ENCODE measurements around the gene TNC. TPM values are rescaled to one million over a fixed set of nuclear protein-coding genes. Genes with fewer than 3 reads are reported as not detected.

Gene TNC
- total and polyA plus RNA-seq, 11 donors, result 0.53 to 98.7 (median 6.9) TPM

DNA sequence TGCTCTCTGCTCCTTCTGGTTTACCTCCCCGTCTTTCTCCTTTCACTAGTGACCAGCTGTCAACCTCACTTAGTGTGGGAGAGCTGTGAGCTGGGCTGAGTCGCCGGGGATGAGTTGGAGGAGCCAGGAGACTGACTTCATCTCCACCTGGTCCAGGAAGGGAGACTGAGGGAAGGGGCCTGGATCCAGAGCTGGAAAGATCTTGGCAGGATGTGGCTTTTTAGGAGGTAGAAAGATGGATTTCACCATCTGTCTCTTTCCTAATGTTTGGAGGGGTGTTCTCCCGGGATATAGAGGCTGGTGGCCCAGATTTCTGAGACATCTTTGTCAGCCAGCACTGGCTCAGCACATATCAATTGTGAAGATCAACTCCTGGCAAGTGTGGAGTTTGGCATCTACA lies 37.1 kb upstream of the TNC start:
- peak overlapping the region in 1 of 12 donors; percentile 44 for H3K27ac ChIP-seq
- no peak for DNase-seq
- H3K4me3 ChIP-seq, result no peak overlapping the region
- intact Hi-C loops (cut with DNase I), result no loop called here
- no peaks in the 10 kb centered on the region for H3K4me1 ChIP-seq
- H3K9me3 ChIP-seq, result no peaks in the 10 kb centered on the region
- TF ChIP-seq, protein P1, sequence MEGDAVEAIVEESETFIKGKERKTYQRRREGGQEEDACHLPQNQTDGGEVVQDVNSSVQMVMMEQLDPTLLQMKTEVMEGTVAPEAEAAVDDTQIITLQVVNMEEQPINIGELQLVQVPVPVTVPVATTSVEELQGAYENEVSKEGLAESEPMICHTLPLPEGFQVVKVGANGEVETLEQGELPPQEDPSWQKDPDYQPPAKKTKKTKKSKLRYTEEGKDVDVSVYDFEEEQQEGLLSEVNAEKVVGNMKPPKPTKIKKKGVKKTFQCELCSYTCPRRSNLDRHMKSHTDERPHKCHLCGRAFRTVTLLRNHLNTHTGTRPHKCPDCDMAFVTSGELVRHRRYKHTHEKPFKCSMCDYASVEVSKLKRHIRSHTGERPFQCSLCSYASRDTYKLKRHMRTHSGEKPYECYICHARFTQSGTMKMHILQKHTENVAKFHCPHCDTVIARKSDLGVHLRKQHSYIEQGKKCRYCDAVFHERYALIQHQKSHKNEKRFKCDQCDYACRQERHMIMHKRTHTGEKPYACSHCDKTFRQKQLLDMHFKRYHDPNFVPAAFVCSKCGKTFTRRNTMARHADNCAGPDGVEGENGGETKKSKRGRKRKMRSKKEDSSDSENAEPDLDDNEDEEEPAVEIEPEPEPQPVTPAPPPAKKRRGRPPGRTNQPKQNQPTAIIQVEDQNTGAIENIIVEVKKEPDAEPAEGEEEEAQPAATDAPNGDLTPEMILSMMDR (IDR thresholded peaks at IDR 0.05), result no peak
- H3K36me3 ChIP-seq, result no peaks in the 10 kb centered on the region
- WGBS, 4 donors, result 67 to 77% (median 74%) methylated on average over 4 of the region's 4 CpGs
- no peaks in the 10 kb centered on the region for H3K27me3 ChIP-seq
- ATAC-seq, result peak in 2 of 4 donors; percentile 51 to 72

- no peak for DNase-seq
- intact Hi-C loops (cut with DNase I), result no loop called here
- Histone ChIP-seq H3K4me3 (no peak overlapping the region), H3K27ac (peak overlapping the region in 1 of 12 donors; percentile 44), H3K36me3 (no peaks in the 10 kb centered on the region), H3K9me3 (no peaks in the 10 kb centered on the region), H3K4me1 (no peaks in the 10 kb centered on the region), H3K27me3 (no peaks in the 10 kb centered on the region)
- peak in 1 of 4 donors; percentile 13 for ATAC-seq
- no peak for TF ChIP-seq POLR2A (IDR thresholded peaks at IDR 0.05)
Observed at GRCh38 chr9:115154617-115155016, 36.7 kb upstream of the TNC start.

- no peaks in the 10 kb centered on the region for H3K27me3 ChIP-seq
- 88 to 94% (median 92%) methylated on average over 3 of the region's 3 CpGs for WGBS, 4 donors
- H3K9me3 ChIP-seq, result no peaks in the 10 kb centered on the region
- no peak for ATAC-seq
- H3K27ac ChIP-seq, result no peak overlapping the region
- H3K4me3 ChIP-seq, result no peak overlapping the region
- intact Hi-C loops (cut with DNase I), result no loop called here
- DNase-seq, result no peak
- H3K4me1 ChIP-seq, result no peaks in the 10 kb centered on the region
- no peak for TF ChIP-seq POLR2A (IDR thresholded peaks at IDR 0.05)
- TF ChIP-seq, protein P1 (IDR thresholded peaks at IDR 0.05), result no peak
- H3K36me3 ChIP-seq, result no peaks in the 10 kb centered on the region
Observed at GRCh38 chr9:115152281-115152820, 34.4 kb upstream of the TNC start.

DNA sequence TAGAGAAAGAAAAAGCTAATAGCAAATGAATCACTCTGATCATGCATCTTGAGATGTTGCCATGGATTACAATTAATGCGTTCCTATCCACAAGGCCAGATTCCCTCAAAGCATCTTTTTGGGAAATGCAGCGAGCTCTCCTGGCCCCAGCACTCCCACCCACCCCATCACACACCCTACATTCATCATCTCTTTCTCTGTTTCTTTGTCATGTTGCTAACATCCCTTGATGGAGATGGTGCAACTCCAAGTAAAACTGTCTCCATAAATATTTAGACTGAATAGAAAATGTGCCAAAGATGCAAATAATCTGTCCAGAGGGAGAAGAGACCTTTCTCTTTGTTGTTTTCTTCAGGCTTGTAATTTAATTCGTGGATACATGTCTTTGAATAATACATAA lies 30.8 kb upstream of the TNC start:
- no peak for DNase-seq
- no peak for ATAC-seq
- Histone ChIP-seq H3K9me3 (no peaks in the 10 kb centered on the region), H3K4me3 (no peak overlapping the region), H3K4me1 (no peaks in the 10 kb centered on the region), H3K27ac (peak overlapping the region in 1 of 12 donors; percentile 55), H3K27me3 (no peaks in the 10 kb centered on the region), H3K36me3 (no peaks in the 10 kb centered on the region)
- intact Hi-C loops (cut with DNase I), result no loop called here
- WGBS, 4 donors, result 68 to 79% (median 73%) methylated on average over 3 of the region's 3 CpGs
- TF ChIP-seq, protein P1 (IDR thresholded peaks at IDR 0.05), result no peak
- TF ChIP-seq POLR2A (IDR thresholded peaks at IDR 0.05), result no peak

DNA sequence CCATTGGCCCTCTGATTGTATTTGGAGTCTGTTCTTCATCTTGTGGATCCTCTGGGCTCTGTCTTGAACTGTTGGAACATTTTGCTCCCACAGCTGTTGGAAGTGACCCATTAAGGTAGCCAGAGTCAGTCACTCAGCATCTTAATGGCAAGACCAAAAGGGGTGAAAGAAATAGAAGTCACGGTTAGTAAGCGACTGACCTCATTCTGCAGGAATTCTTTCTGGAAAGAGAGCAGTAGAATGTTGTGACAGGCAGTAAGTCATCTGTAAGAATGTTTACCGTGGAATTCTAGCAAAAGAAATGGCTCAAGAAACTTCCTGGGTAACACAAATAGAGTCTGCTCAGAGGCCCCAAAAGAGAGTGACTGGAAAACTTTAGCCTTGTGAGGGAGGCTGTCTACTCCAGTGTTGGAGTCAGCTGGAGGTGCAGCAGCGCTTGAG lies 28.6 kb upstream of the TNC start:
- H3K4me1 ChIP-seq, result no peaks in the 10 kb centered on the region
- no peak overlapping the region for H3K4me3 ChIP-seq
- H3K27ac ChIP-seq, result peak overlapping the region in 1 of 12 donors; percentile 81
- DNase-seq, result no peak
- peak in 1 of 4 donors; percentile 75 for ATAC-seq
- intact Hi-C loops (cut with DNase I), result no loop called here
- WGBS, 4 donors, result 47 to 69% (median 60%) methylated on average over 4 of the region's 4 CpGs
- H3K9me3 ChIP-seq, result no peaks in the 10 kb centered on the region
- H3K36me3 ChIP-seq, result no peaks in the 10 kb centered on the region
- H3K27me3 ChIP-seq, result no peaks in the 10 kb centered on the region
- TF ChIP-seq, protein P1 (IDR thresholded peaks at IDR 0.05), result no peak
- no peak for TF ChIP-seq POLR2A (IDR thresholded peaks at IDR 0.05)

Data from heart left ventricle (tissue), 16 donors.